BE2C (cell line): ENCODE results near the gene ETV4.

ENCODE experiments used
- DNase-seq: peaks from one replicate; pipeline ENCODE4 v3.0.0-alpha.2; 2020
- H3K27me3 ChIP-seq: fragments of 250-450 bp; sonication (Bioruptor Pico); 2 replicates; pipeline ENCODE4 v1.5.1; 2020; ENCODE audit warnings: mild to moderate bottlenecking
- H3K36me3 ChIP-seq: fragments of 250-450 bp; sonication (Bioruptor Pico); 2 replicates; pipeline ENCODE4 v1.5.1; 2020; ENCODE audit warnings: mild to moderate bottlenecking
- H3K4me1 ChIP-seq: fragments of 250-450 bp; sonication (Bioruptor Pico); 2 replicates; pipeline ENCODE4 v1.5.1; 2020
- H3K4me3 ChIP-seq: 2 replicates; pipeline ENCODE4 v1.5.1; 2011; ENCODE audit warnings: low read depth, low read length
- H3K9me3 ChIP-seq: fragments of 250-450 bp; sonication (Bioruptor Pico); 2 replicates; pipeline ENCODE4 v1.5.1; 2020
- CTCF ChIP-seq: IDR thresholded peaks from 2 replicates; pipeline ENCODE4 v1.5.1; 2012; ENCODE audit warnings: mild to moderate bottlenecking, low read depth, low read length

The ETV4 gene

GRCh38 chr17:43558805-43559160, 12.6 kb upstream of the ETV4 start:
- no peaks in the 10 kb centered on the region for H3K4me1 ChIP-seq
- H3K36me3 ChIP-seq = no peaks in the 10 kb centered on the region
- H3K27me3 ChIP-seq = no peaks in the 10 kb centered on the region
- no peaks in the 10 kb centered on the region for H3K9me3 ChIP-seq
- TF ChIP-seq CTCF = no peak
- no peak overlapping the region for H3K4me3 ChIP-seq
- no peak for DNase-seq

- no peak for DNase-seq
- no peaks in the 10 kb centered on the region for H3K4me1 ChIP-seq
- H3K9me3 ChIP-seq = no peaks in the 10 kb centered on the region
- H3K4me3 ChIP-seq = no peak overlapping the region
- H3K36me3 ChIP-seq = no peaks in the 10 kb centered on the region
- H3K27me3 ChIP-seq = no peaks in the 10 kb centered on the region
- TF ChIP-seq CTCF = no peak
These were observed 10.2 kb upstream of the ETV4 start for GRCh38 chr17:43556292-43556691.

- no peak for DNase-seq
- no peak overlapping the region for H3K4me3 ChIP-seq
- H3K27me3 ChIP-seq = no peaks in the 10 kb centered on the region
- H3K36me3 ChIP-seq = no peaks in the 10 kb centered on the region
- TF ChIP-seq CTCF = no peak
- no peaks in the 10 kb centered on the region for H3K4me1 ChIP-seq
- no peaks in the 10 kb centered on the region for H3K9me3 ChIP-seq
These were observed 8.7 kb upstream of the ETV4 start for GRCh38 chr17:43554857-43555256.

- H3K4me3 ChIP-seq = no peak overlapping the region
- no peak for DNase-seq
- no peak for TF ChIP-seq CTCF
- H3K9me3 ChIP-seq = no peaks in the 10 kb centered on the region
- no peaks in the 10 kb centered on the region for H3K4me1 ChIP-seq
- no peaks in the 10 kb centered on the region for H3K36me3 ChIP-seq
- H3K27me3 ChIP-seq = no peaks in the 10 kb centered on the region
These were observed 7.4 kb upstream of the ETV4 start for GRCh38 chr17:43553573-43553972.

- TF ChIP-seq CTCF = no peak
- no peaks in the 10 kb centered on the region for H3K9me3 ChIP-seq
- no peaks in the 10 kb centered on the region for H3K4me1 ChIP-seq
- H3K4me3 ChIP-seq = no peak overlapping the region
- DNase-seq = no peak
- H3K27me3 ChIP-seq = no peaks in the 10 kb centered on the region
- H3K36me3 ChIP-seq = no peaks in the 10 kb centered on the region
These were observed 6.2 kb upstream of the ETV4 start for GRCh38 chr17:43552229-43552837.

DNA sequence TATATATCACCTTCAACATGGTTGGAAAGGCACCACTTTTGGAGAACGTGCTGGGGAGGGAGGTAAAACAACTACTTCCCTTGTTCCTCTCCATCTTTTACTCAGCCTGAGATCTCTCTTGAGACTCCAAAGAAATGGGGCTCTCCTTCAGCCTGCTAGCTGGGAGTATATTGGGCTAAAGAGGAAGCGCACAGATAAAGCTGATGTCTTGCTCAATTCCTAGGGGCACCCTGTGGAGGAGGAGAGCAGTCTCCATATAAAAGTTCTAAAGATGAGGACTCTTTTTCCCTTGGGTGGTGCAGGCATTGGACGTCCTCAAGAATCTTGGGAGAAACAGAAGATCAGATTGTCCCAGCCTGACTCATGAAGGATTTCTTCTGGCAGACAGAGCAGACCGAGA, 4.6 kb upstream of the ETV4 start:
- TF ChIP-seq CTCF = no peak
- Histone ChIP-seq H3K4me1 (no peaks in the 10 kb centered on the region), H3K36me3 (no peaks in the 10 kb centered on the region), H3K27me3 (no peaks in the 10 kb centered on the region), H3K9me3 (no peaks in the 10 kb centered on the region), H3K4me3 (no peak overlapping the region)
- DNase-seq = no peak
